Measurements from ENCODE around the gene EIF3B.
"Not testable (repeated sequence)": the region's sequence is repeated elsewhere in the genome, so short reads cannot be mapped to it uniquely, and the experiment has no call there.

EIF3B gene

GRCh38 chr7:2354186-2354938 lies at the start of gene EIF3B:
Gene EIF3B (plus strand): TSS chr7:2354827. CDS start chr7:2354922, 95 bp downstream.
- peak; percentile 98 for DNase-seq (ENCODE audit: insufficient read length, low spot score)
- peak; percentile 98 for FAIRE-seq

GRCh38 chr7:2305258-2305657 lies 49.4 kb upstream of the EIF3B start:
- not testable (repeated sequence) for FAIRE-seq; DNase-seq (ENCODE audit: insufficient read length, low spot score)

- DNase-seq (ENCODE audit: insufficient read length, low spot score) (no peak), FAIRE-seq (no peak)
Measured at GRCh38 chr7:2306688-2307087, 47.9 kb upstream of the EIF3B start.

GRCh38 chr7:2307690-2308107 lies 46.9 kb upstream of the EIF3B start:
- DNase-seq (ENCODE audit: insufficient read length, low spot score) (no peak), FAIRE-seq (no peak)

- peak; percentile 97 for DNase-seq (ENCODE audit: insufficient read length, low spot score)
- FAIRE-seq, result peak; percentile 91
Measured at GRCh38 chr7:2309889-2310331, 44.7 kb upstream of the EIF3B start.

GRCh38 chr7:2312267-2312929 lies 42.2 kb upstream of the EIF3B start:
- no peak for FAIRE-seq
- no peak for DNase-seq (ENCODE audit: insufficient read length, low spot score)

- FAIRE-seq (no peak), DNase-seq (ENCODE audit: insufficient read length, low spot score) (no peak)
Measured at GRCh38 chr7:2313450-2314208, 41.0 kb upstream of the EIF3B start.

GRCh38 chr7:2314209-2314955 lies 40.2 kb upstream of the EIF3B start, which contains the start of gene SNX8:
Gene SNX8 (minus strand): TSS chr7:2314441. CDS start chr7:2314421, 20 bp downstream.
- FAIRE-seq, result peak; percentile 99
- DNase-seq (ENCODE audit: insufficient read length, low spot score), result peak; percentile 98

GRCh38 chr7:2314956-2315530 lies 39.6 kb upstream of the EIF3B start:
- not testable (repeated sequence) for FAIRE-seq; DNase-seq (ENCODE audit: insufficient read length, low spot score)

GRCh38 chr7:2315787-2316186 lies 38.8 kb upstream of the EIF3B start:
- DNase-seq (ENCODE audit: insufficient read length, low spot score) (no peak), FAIRE-seq (no peak)

- DNase-seq (ENCODE audit: insufficient read length, low spot score) (no peak), FAIRE-seq (peak; percentile 88)
Measured at GRCh38 chr7:2316578-2316977, 38.0 kb upstream of the EIF3B start.

- DNase-seq (ENCODE audit: insufficient read length, low spot score) (no peak), FAIRE-seq (no peak)
Measured at GRCh38 chr7:2317556-2318293, 36.9 kb upstream of the EIF3B start.

- no peak for FAIRE-seq
- no peak for DNase-seq (ENCODE audit: insufficient read length, low spot score)
Measured at GRCh38 chr7:2321020-2321419, 33.6 kb upstream of the EIF3B start.

GRCh38 chr7:2325162-2325561 lies 29.5 kb upstream of the EIF3B start:
- no peak for FAIRE-seq
- no peak for DNase-seq (ENCODE audit: insufficient read length, low spot score)

- FAIRE-seq, result no peak
- no peak for DNase-seq (ENCODE audit: insufficient read length, low spot score)
Measured at GRCh38 chr7:2326951-2327350, 27.7 kb upstream of the EIF3B start.

GRCh38 chr7:2330493-2330892 lies 24.1 kb upstream of the EIF3B start:
- no peak for FAIRE-seq

GRCh38 chr7:2331707-2332106 lies 22.9 kb upstream of the EIF3B start:
- FAIRE-seq, result no peak
- DNase-seq (ENCODE audit: insufficient read length, low spot score), result no peak

More at GRCh38 chr7:2330493-2330892, 24.1 kb upstream of the EIF3B start:
- DNase-seq (ENCODE audit: insufficient read length, low spot score), result no peak

- not testable (repeated sequence) for DNase-seq (ENCODE audit: insufficient read length, low spot score); FAIRE-seq
Measured at GRCh38 chr7:2332606-2333231, 21.9 kb upstream of the EIF3B start.
